Stimulated activated naive CD8-positive, alpha-beta T cell treated with anti-CD3 and anti-CD28 coated beads, Interleukin-15, Interleukin-2, amounts not matched to agents 100 ng/mL and 50 ng/mL, for 24 hours (primary cell): ENCODE data around the gene DGKI.

ENCODE experiments used
- H3K27ac Mint-ChIP-seq: one replicate; pipeline ENCODE4 v1.8.0; 2021; ENCODE audit warnings: mild to moderate bottlenecking, mixed read lengths
- H3K27me3 Mint-ChIP-seq: one replicate; pipeline ENCODE4 v1.8.0; 2021; ENCODE audit warnings: mixed read lengths
- H3K36me3 Mint-ChIP-seq: one replicate; pipeline ENCODE4 v1.8.0; 2021; ENCODE audit warnings: low read depth, mixed read lengths
- H3K4me1 Mint-ChIP-seq: one replicate; pipeline ENCODE4 v1.8.0; 2021; ENCODE audit warnings: low read depth, mixed read lengths
- H3K4me3 Mint-ChIP-seq: one replicate; pipeline ENCODE4 v1.8.0; 2021; ENCODE audit warnings: mild to moderate bottlenecking, mixed read lengths
- H3K9me3 Mint-ChIP-seq: one replicate; pipeline ENCODE4 v1.8.0; 2021; ENCODE audit warnings: mixed read lengths

Gene DGKI

GRCh38 chr7:137846827-137847567 is at the start of gene DGKI:
TSS of gene DGKI (minus strand) at chr7:137846974.
- H3K4me1 Mint-ChIP-seq, result peaks cover 19% of the 10 kb centered on the region
- H3K4me3 Mint-ChIP-seq, result peak within 1 kb of the TSS; percentile 67
- no peaks in the 10 kb centered on the region for H3K9me3 Mint-ChIP-seq
- H3K27me3 Mint-ChIP-seq, result peaks cover 68% of the 10 kb centered on the region
- no peak within 1 kb of the TSS for H3K27ac Mint-ChIP-seq
- H3K36me3 Mint-ChIP-seq, result peaks cover 4% of the 10 kb centered on the region

- Mint-ChIP-seq H3K27me3 (no peaks in the 10 kb centered on the region), H3K36me3 (peaks cover 66% of the 10 kb centered on the region), H3K27ac (peak overlapping the region; percentile 90), H3K4me1 (peaks cover 48% of the 10 kb centered on the region), H3K4me3 (peak overlapping the region; percentile 37), H3K9me3 (no peaks in the 10 kb centered on the region)
These were observed 48.8 kb upstream of the DGKI start for GRCh38 chr7:137895301-137896221.

GRCh38 chr7:137893143-137893742 is 46.5 kb upstream of the DGKI start:
- H3K27me3 Mint-ChIP-seq, result no peaks in the 10 kb centered on the region
- H3K4me1 Mint-ChIP-seq, result peaks cover 41% of the 10 kb centered on the region
- no peaks in the 10 kb centered on the region for H3K9me3 Mint-ChIP-seq
- peaks cover 64% of the 10 kb centered on the region for H3K36me3 Mint-ChIP-seq
- H3K4me3 Mint-ChIP-seq, result no peak overlapping the region
- peak overlapping the region; percentile 39 for H3K27ac Mint-ChIP-seq

- peaks cover 55% of the 10 kb centered on the region for H3K36me3 Mint-ChIP-seq
- peaks cover 39% of the 10 kb centered on the region for H3K4me1 Mint-ChIP-seq
- no peaks in the 10 kb centered on the region for H3K27me3 Mint-ChIP-seq
- no peaks in the 10 kb centered on the region for H3K9me3 Mint-ChIP-seq
- H3K27ac Mint-ChIP-seq, result peak overlapping the region; percentile 9
- no peak overlapping the region for H3K4me3 Mint-ChIP-seq
These were observed 44.4 kb upstream of the DGKI start for GRCh38 chr7:137891016-137891655.

GRCh38 chr7:137890449-137890921 is 43.7 kb upstream of the DGKI start:
- Mint-ChIP-seq H3K4me1 (peaks cover 33% of the 10 kb centered on the region), H3K27ac (peak overlapping the region; percentile 9), H3K27me3 (no peaks in the 10 kb centered on the region), H3K9me3 (no peaks in the 10 kb centered on the region), H3K36me3 (peaks cover 52% of the 10 kb centered on the region), H3K4me3 (no peak overlapping the region)

- Mint-ChIP-seq H3K27ac (peak overlapping the region; percentile 32), H3K27me3 (no peaks in the 10 kb centered on the region), H3K36me3 (peaks cover 49% of the 10 kb centered on the region), H3K9me3 (no peaks in the 10 kb centered on the region), H3K4me1 (peaks cover 22% of the 10 kb centered on the region), H3K4me3 (no peak overlapping the region)
These were observed 41.5 kb upstream of the DGKI start for GRCh38 chr7:137888241-137888640.

- H3K27me3 Mint-ChIP-seq, result no peaks in the 10 kb centered on the region
- H3K27ac Mint-ChIP-seq, result peak overlapping the region; percentile 43
- H3K4me3 Mint-ChIP-seq, result no peak overlapping the region
- peaks cover 61% of the 10 kb centered on the region for H3K36me3 Mint-ChIP-seq
- peaks cover 32% of the 10 kb centered on the region for H3K4me1 Mint-ChIP-seq
- H3K9me3 Mint-ChIP-seq, result no peaks in the 10 kb centered on the region
These were observed 40.0 kb upstream of the DGKI start for GRCh38 chr7:137886746-137887145.

GRCh38 chr7:137886281-137886680 is 39.5 kb upstream of the DGKI start:
- Mint-ChIP-seq H3K27me3 (no peaks in the 10 kb centered on the region), H3K4me3 (no peak overlapping the region), H3K36me3 (peaks cover 64% of the 10 kb centered on the region), H3K27ac (peak overlapping the region; percentile 43), H3K9me3 (no peaks in the 10 kb centered on the region), H3K4me1 (peaks cover 36% of the 10 kb centered on the region)

GRCh38 chr7:137885678-137886077 is 38.9 kb upstream of the DGKI start:
- Mint-ChIP-seq H3K9me3 (no peaks in the 10 kb centered on the region), H3K27me3 (no peaks in the 10 kb centered on the region), H3K4me3 (no peak overlapping the region), H3K4me1 (peaks cover 31% of the 10 kb centered on the region), H3K27ac (peak overlapping the region; percentile 43), H3K36me3 (peaks cover 60% of the 10 kb centered on the region)

- Mint-ChIP-seq H3K27me3 (no peaks in the 10 kb centered on the region), H3K36me3 (peaks cover 68% of the 10 kb centered on the region), H3K9me3 (no peaks in the 10 kb centered on the region)
These were observed 36.0 kb upstream of the DGKI start for GRCh38 chr7:137882806-137883205.

GRCh38 chr7:137882261-137882668 is 35.5 kb upstream of the DGKI start:
- peak overlapping the region; percentile 73 for H3K27ac Mint-ChIP-seq
- peaks cover 30% of the 10 kb centered on the region for H3K4me1 Mint-ChIP-seq
- H3K4me3 Mint-ChIP-seq, result no peak overlapping the region
- H3K27me3 Mint-ChIP-seq, result no peaks in the 10 kb centered on the region
- peaks cover 70% of the 10 kb centered on the region for H3K36me3 Mint-ChIP-seq
- no peaks in the 10 kb centered on the region for H3K9me3 Mint-ChIP-seq

More at GRCh38 chr7:137882806-137883205, 36.0 kb upstream of the DGKI start:
- Mint-ChIP-seq H3K4me3 (no peak overlapping the region), H3K4me1 (peaks cover 30% of the 10 kb centered on the region), H3K27ac (no peak overlapping the region)

GRCh38 chr7:137881607-137882260 is 35.0 kb upstream of the DGKI start:
- Mint-ChIP-seq H3K4me1 (peaks cover 28% of the 10 kb centered on the region), H3K27me3 (no peaks in the 10 kb centered on the region), H3K4me3 (no peak overlapping the region), H3K36me3 (peaks cover 75% of the 10 kb centered on the region), H3K27ac (peak overlapping the region; percentile 73), H3K9me3 (no peaks in the 10 kb centered on the region)

- Mint-ChIP-seq H3K4me3 (no peak overlapping the region), H3K9me3 (no peaks in the 10 kb centered on the region), H3K4me1 (peaks cover 24% of the 10 kb centered on the region), H3K27ac (no peak overlapping the region), H3K36me3 (peaks cover 80% of the 10 kb centered on the region), H3K27me3 (no peaks in the 10 kb centered on the region)
These were observed 33.7 kb upstream of the DGKI start for GRCh38 chr7:137880432-137880831.
